NCI-H1092 (cell line): ENCODE data around the gene SURF4.
"Not testable (repeated sequence)": the region's sequence is repeated elsewhere in the genome, so short reads cannot be mapped to it uniquely, and the experiment has no call there.

Source experiments
- DNase-seq: peaks from one replicate; lab custom pipeline; 2025; lab: John Stamatoyannopoulos, UW

The SURF4 gene

DNA sequence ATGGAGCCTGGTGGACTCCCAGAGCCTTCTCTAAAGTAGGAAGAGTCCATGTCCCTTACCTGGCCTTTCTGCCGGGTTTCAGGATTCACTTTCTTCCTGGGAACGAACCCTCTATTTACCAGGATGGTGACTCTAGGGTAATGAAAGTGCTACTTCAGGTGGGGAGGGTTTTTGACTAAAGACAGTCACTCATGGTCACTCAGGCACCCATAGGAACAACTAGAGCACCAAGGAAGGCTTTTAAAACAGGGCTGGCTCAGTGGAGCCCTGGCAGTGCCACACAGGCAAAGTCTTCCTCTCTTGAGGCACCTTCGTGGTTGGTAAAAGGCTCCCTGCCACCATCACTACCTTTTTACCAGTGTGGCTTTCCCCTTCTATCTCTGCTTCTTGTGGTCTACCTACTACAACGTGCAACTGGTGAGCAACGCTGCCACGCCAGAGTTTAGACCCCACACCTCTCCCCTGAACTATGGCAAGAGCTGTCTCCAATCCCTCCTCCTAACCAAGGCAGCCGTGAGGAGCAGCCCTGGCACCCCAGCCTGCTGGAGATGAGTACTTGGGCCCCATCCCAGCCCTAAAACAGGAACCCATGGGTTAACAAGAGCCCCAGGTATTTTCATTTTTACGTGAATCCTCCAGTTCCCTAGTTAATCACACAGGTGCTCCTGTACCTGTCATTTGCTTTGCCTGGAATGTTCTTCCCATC lies 23.1 kb downstream of the SURF4 start:
- DNase-seq, result no peak

DNA sequence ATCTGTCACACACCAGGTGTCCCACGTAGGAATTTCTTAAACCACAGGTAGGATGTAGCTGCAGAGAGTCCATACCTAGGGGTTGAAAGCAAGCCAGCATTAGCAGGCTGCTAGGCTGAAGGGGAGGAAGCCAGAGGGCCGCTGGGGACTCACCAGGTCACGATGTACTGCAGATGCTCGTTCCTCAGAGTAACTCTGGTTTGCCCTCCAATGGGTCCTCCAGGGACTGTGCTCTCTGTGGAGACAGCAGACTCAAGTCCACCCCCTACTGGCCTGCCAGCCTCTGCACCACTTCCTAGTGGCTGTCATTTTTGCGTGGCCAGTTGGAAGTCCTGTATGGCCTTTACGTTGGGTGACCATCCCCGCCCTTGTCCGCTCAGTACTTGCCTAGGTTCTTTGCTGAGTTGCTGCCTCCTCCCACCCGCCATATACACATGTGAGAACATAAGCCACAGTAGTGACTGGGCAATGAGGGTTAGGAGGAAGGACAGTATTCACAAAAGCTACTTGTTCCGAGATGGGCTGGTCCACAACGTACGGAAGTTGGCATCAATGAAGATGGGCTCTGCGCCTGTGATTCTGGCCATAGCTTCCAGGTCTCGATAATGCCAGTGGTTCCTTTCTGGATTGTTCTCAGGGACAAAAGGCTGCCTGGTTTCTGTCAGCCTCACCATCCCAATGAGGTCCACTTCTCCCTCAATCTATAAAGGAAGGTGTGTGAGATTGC lies 23.8 kb downstream of the SURF4 start:
- DNase-seq, result no peak

GRCh38 chr9:133351526-133351907 lies 24.3 kb downstream of the SURF4 start:
- no peak for DNase-seq

DNA sequence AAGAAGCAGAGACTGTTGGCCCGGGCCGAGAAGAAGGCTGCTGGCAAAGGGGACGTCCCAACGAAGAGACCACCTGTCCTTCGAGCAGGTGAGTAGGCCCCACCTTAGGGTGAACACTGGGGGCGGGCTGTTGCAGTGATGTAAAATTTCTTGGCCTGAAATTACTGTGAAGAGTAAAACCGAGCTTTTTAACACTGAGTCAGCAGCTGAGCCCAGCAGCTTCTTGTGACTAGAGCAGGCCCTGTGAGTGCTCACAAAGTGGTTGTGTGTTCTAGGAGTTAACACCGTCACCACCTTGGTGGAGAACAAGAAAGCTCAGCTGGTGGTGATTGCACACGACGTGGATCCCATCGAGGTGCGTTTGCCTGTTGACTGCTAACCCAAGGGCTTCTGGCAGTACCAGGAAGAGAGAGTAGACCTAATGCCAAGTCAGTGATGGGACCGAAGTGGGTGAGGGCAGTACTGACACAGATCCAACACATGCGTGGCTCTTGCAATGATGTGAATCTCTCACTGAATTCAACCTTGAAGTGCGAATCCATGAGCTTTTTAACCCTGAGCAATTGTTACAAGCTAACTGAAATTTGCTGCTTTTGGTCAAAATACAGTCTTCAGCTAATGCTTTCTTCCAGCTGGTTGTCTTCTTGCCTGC lies 25.8 kb downstream of the SURF4 start:
- DNase-seq, result no peak

DNA sequence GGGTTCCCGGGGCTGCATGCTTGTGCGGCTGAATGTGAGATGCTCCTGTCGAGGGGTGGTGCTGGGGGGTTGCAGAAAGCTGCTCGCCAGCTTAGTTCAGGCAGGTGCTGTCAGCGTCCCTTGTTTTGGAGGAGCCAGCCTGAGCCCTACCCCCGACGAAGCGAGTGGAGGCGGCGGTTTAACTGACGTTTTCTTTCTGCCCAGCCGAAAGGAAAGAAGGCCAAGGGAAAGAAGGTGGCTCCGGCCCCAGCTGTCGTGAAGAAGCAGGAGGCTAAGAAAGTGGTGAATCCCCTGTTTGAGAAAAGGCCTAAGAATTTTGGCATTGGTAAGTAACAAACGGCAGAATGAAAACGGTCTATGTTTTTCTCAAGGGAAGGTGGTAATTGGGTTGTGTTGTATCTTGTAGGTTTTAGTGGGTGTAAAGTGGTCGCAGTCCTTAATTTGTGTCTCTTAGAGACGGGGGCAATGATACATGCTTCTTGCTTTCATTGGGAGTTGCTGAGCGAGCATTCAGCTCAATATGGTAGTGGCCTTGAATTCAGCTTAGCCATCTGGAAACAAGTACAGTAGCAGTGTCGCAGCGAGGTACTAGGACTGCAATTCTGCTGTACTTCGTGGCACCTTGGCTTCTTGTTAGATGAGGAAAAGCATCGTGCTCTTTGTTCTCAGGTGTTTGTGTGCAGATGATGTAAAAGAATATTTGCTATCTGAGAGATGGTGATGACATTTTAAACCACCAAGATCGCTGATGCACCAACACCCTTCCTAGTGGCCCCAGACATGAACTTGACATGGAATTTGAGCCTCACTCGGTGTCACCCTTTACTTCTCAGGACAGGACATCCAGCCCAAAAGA lies 26.9 kb downstream of the SURF4 start:
- DNase-seq, result no peak

- DNase-seq, result peak; percentile 94
Observed at GRCh38 chr9:133347985-133348717, 27.7 kb downstream of the SURF4 start, which contains the start of the genes MED22 and RPL7A. MED22 (minus strand) TSS chr9:133348131; CDS start chr9:133346662, 1,469 bp downstream. RPL7A (plus strand) TSS chr9:133348218; CDS start chr9:133348244, 26 bp downstream.

GRCh38 chr9:133347515-133347984 lies 28.3 kb downstream of the SURF4 start:
- DNase-seq, result no peak

GRCh38 chr9:133346021-133346785 lies 29.7 kb downstream of the SURF4 start:
- DNase-seq, result no peak

GRCh38 chr9:133345596-133345995 lies 30.3 kb downstream of the SURF4 start:
- no peak for DNase-seq

GRCh38 chr9:133344979-133345378 lies 30.9 kb downstream of the SURF4 start:
- DNase-seq, result no peak

GRCh38 chr9:133344071-133344470 lies 31.8 kb downstream of the SURF4 start:
- no peak for DNase-seq

DNA sequence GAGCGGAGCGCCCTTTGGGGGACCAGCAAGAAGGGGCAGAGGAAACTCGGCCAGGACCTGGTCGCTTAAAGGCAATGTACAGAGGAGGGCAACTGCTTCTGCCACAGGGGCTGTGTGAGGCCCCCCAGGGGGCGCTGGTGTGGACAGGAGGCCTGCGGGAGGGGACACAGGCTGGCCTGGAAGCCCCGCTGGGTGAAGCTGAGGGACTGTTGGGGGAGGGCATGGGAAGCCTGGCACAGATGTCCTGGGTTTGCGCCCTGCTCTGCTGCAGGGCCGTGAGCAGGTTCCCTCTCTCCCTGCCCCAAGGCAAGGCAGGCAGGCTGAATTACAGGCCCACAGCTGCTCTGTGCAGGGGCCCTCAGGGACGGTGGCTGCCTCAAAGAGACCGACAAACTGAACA lies 33.3 kb downstream of the SURF4 start:
- DNase-seq, result no peak

GRCh38 chr9:133342069-133342406 lies 33.8 kb downstream of the SURF4 start:
- no peak for DNase-seq

- DNase-seq, result no peak
Observed at GRCh38 chr9:133341369-133342068, 34.3 kb downstream of the SURF4 start.

- DNase-seq, result no peak
Observed at GRCh38 chr9:133340916-133341315, 34.9 kb downstream of the SURF4 start.

DNA sequence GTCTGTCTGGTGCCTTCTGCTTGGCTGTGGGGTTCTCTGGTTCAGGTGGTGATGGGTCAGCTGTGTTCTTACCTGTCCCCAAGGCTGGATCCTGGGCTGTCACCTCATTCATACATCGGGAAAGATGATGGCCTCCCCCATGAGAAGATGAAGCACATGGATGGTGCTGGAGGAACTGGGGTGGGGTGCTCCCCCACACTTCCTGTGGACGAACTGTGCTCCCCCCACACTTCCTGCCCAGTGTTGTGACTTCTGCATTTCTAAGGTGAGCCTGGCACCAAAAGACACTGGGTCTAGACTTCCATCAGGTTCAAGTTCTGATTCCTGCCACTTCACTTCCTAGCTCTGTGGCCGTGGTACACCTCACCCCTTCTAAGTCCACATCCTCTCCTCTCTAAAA lies 35.6 kb downstream of the SURF4 start:
- no peak for DNase-seq

DNA sequence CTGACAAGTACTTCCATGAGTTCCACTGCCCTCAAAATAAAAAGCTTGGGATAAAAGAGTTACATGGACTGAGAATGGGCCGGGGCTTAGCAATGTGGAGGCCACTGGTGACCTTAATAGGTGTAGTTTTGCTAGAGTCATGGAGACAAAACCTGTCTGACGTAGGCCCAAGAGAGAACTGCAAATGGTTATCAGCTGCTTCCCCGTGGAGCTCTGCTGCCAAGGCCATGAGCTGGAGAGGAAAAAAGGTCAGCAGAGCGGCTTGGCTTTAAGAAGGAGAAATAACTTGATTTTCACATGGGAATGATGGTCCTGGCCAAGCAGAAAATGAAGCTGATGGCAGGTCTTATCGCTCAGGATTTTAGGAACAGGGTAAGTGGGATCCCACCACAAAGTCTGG lies 36.2 kb downstream of the SURF4 start:
- no peak for DNase-seq

DNA sequence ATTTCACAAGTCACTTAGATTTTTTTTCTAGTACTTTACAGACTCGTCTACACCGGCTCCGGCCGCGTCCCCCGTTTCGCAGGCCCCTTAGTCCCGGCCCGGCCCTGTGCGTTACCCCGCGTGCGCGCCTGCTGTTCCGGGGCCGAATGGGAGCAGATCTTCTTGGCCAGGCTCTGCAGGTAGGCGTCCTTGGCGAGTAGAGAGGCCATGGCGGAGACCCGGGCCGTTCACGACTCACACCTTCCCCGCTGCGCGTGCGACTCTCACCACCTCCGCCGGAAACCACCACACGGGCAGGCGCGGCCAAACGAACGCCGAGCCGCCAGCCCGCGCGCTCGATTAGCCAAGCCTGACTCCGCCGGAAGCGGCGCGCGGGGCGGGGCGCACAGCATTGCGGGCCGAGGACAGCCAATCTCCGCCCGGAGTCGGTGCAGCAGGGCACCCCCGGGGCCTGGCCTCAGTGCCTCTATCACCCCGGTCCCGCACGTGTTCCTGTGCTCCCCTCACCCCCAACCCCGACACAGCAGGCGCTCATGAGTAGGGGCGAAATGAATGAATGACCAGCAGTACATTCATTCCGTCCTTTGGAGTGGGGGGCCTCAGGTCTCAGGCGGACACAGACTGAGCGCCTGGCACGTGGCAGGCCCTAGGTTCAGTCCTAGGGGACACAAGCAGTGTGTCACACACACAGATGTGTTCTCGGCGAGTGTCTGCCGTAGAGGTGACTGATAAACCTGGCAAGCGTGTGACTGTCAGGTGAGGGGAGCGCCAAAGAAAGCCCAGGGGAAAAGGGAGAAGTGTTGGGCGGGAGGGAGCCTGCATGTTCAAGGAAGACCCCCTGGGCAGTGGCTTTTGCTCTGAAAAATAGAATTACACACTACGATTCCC lies 39.7 kb downstream of the SURF4 start, which contains the start of gene SURF6:
SURF6 (minus strand) TSS at position 265 of the 888 bp plus-strand sequence; CDS start at position 209, 56 bp downstream.
- peak; percentile 89 for DNase-seq

GRCh38 chr9:133334888-133335287 lies 41.0 kb downstream of the SURF4 start:
- not testable (repeated sequence) for DNase-seq
